Stromal cell of bone marrow (primary cell): Measurements from ENCODE around the gene LILRA6.
"Not testable (repeated sequence)": the region's sequence is repeated elsewhere in the genome, so short reads cannot be mapped to it uniquely, and the experiment has no call there.

ENCODE experiments used
- DNase-seq: peaks from one replicate; pipeline ENCODE4 v3.0.0-alpha.2; 2012; ENCODE audit warnings: low read depth

LILRA6 gene

GRCh38 chr19:54231077-54231931 lies 11.3 kb downstream of the LILRA6 start:
- peak; percentile 45 for DNase-seq

- DNase-seq = no peak
These were observed 12.6 kb downstream of the LILRA6 start for GRCh38 chr19:54230031-54230430.

- no peak for DNase-seq
These were observed 13.4 kb downstream of the LILRA6 start for GRCh38 chr19:54229146-54229545.

- not testable (repeated sequence) for DNase-seq
These were observed 18.0 kb downstream of the LILRA6 start for GRCh38 chr19:54224619-54225018.

- not testable (repeated sequence) for DNase-seq
These were observed 18.7 kb downstream of the LILRA6 start for GRCh38 chr19:54223937-54224281.

GRCh38 chr19:54223277-54223936 lies 19.2 kb downstream of the LILRA6 start:
- not testable (repeated sequence) for DNase-seq

- not testable (repeated sequence) for DNase-seq
These were observed 19.9 kb downstream of the LILRA6 start, which contains the start of gene LILRB3 for GRCh38 chr19:54222474-54223276. LILRB3 (minus strand) TSS chr19:54223007; CDS start chr19:54222976, 31 bp downstream.

GRCh38 chr19:54221947-54222346 lies 20.6 kb downstream of the LILRA6 start:
- DNase-seq = not testable (repeated sequence)

GRCh38 chr19:54219702-54220101 lies 22.9 kb downstream of the LILRA6 start:
- not testable (repeated sequence) for DNase-seq

GRCh38 chr19:54218960-54219661 lies 23.5 kb downstream of the LILRA6 start:
- no peak for DNase-seq

GRCh38 chr19:54218259-54218658 lies 24.3 kb downstream of the LILRA6 start:
- DNase-seq = no peak

- DNase-seq = not testable (repeated sequence)
These were observed 24.9 kb downstream of the LILRA6 start for GRCh38 chr19:54217517-54218247.

- no peak for DNase-seq
These were observed 25.7 kb downstream of the LILRA6 start for GRCh38 chr19:54216869-54217268.

- not testable (repeated sequence) for DNase-seq
These were observed 27.9 kb downstream of the LILRA6 start for GRCh38 chr19:54214734-54215133.

- not testable (repeated sequence) for DNase-seq
These were observed 28.4 kb downstream of the LILRA6 start for GRCh38 chr19:54214217-54214616.

GRCh38 chr19:54211235-54211634 lies 31.4 kb downstream of the LILRA6 start:
- DNase-seq = no peak

GRCh38 chr19:54209811-54210494 lies 32.6 kb downstream of the LILRA6 start:
- peak; percentile 98 for DNase-seq

GRCh38 chr19:54209058-54209810 lies 33.4 kb downstream of the LILRA6 start:
- DNase-seq = no peak

- DNase-seq = no peak
These were observed 33.9 kb downstream of the LILRA6 start for GRCh38 chr19:54208784-54209057.
